MM.1S (cell line): Measurements from ENCODE around the gene ERG.

Experiments used
- DNase-seq: peaks from one replicate; pipeline ENCODE4 v3.0.0-alpha.2; 2015
- H2AFZ ChIP-seq: fragments of 300-600 bp; sonication (generic); 2 replicates; pipeline ENCODE4 v1.6.0; 2016; ENCODE audit warnings: antibody characterized with exemption, low read length
- H3F3A ChIP-seq: fragments of 300-600 bp; sonication (generic); 2 replicates; pipeline ENCODE4 v1.6.1; 2016; ENCODE audit warnings: mild to moderate bottlenecking, antibody characterized with exemption, low read length, moderate library complexity, mixed read lengths; ENCODE audit not compliant: insufficient read depth
- H3K27ac ChIP-seq: fragments of 300-600 bp; sonication (generic); 2 replicates; pipeline ENCODE4 v1.5.1; 2016; ENCODE audit warnings: mild to moderate bottlenecking, low read length
- H3K27me3 ChIP-seq: fragments of 300-600 bp; sonication (generic); replicated peaks from 2 replicates; pipeline ENCODE4 v1.6.0; 2016; ENCODE audit warnings: low read length; ENCODE audit not compliant: insufficient read depth
- H3K36me3 ChIP-seq: fragments of 300-600 bp; sonication (generic); replicated peaks from 2 replicates; pipeline ENCODE4 v1.6.1; 2016; ENCODE audit warnings: mild to moderate bottlenecking, low read length, mixed read lengths; ENCODE audit not compliant: insufficient read depth
- H3K4me1 ChIP-seq: fragments of 300-600 bp; sonication (generic); 2 replicates; pipeline ENCODE4 v1.6.1; 2016; ENCODE audit warnings: low read length, mixed read lengths
- H3K4me2 ChIP-seq: fragments of 300-600 bp; sonication (generic); 2 replicates; pipeline ENCODE4 v1.6.0; 2016; ENCODE audit warnings: low read depth, low read length
- H3K4me3 ChIP-seq: fragments of 300-600 bp; sonication (generic); 2 replicates; pipeline ENCODE4 v1.5.1; 2016; ENCODE audit warnings: low read length, mixed read lengths
- H3K79me2 ChIP-seq: fragments of 300-600 bp; sonication (generic); 2 replicates; pipeline ENCODE4 v1.6.1; 2016; ENCODE audit warnings: mixed run types, low read length, mixed read lengths
- H3K9ac ChIP-seq: fragments of 300-600 bp; sonication (generic); 2 replicates; pipeline ENCODE4 v1.6.1; 2016; ENCODE audit warnings: low read length, mixed read lengths
- H3K9me2 ChIP-seq: fragments of 300-600 bp; sonication (generic); replicated peaks from 2 replicates; pipeline ENCODE4 v1.6.1; 2016; ENCODE audit warnings: mild to moderate bottlenecking, low read length, mixed read lengths; ENCODE audit not compliant: insufficient read depth
- H3K9me3 ChIP-seq: fragments of 300-600 bp; sonication (generic); replicated peaks from 2 replicates; pipeline ENCODE4 v1.6.1; 2016; ENCODE audit warnings: mild to moderate bottlenecking, low read length, mixed read lengths; ENCODE audit not compliant: insufficient read depth
- H4K20me1 ChIP-seq: fragments of 300-600 bp; sonication (generic); 2 replicates; pipeline ENCODE4 v1.6.1; 2016; ENCODE audit warnings: mild to moderate bottlenecking, low read length, moderate library complexity, mixed read lengths; ENCODE audit not compliant: insufficient read depth
- EZH2 ChIP-seq: fragments of 300-600 bp; sonication (generic); optimal IDR thresholded peaks from 2 replicates; pipeline ENCODE3; 2017; ENCODE audit warnings: low read depth, mild to moderate bottlenecking, antibody characterized with exemption, low read length, mixed read lengths
- EZH2phosphoT487 ChIP-seq: fragments of 300-600 bp; sonication (generic); IDR thresholded peaks from 2 replicates; pipeline ENCODE4 v1.6.1; 2018; ENCODE audit warnings: antibody characterized with exemption, low read length
- TF ChIP-seq, protein P1 (sequence below): fragments of 300-600 bp; sonication (generic); IDR thresholded peaks from 2 replicates; pipeline ENCODE4 v1.5.1; 2016; ENCODE audit warnings: antibody characterized with exemption, low read length, mixed read lengths

ERG gene

DNA sequence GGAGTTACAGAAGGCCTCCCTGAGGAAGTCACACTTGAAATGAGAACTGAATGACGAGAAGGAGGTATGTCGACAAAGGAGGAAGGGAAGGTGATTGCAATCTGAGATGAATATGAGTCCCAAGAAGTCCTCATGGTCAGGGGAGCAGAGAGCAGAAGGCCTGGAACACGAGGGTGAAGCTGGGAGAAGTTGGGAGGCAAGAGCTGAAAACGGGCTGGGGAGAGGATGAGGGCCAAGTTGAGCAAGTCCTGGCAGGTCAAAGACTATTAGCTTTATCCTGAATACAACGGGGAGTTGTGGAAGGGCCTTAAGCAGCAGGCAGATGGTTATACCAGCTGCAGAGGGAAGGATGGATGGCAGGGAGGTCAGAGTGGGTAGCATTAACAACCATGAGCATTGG lies 152.0 kb downstream of the ERG start:
- Histone ChIP-seq H3K9me2 (no peaks in the 10 kb centered on the region), H3F3A (no peaks in the 10 kb centered on the region), H3K36me3 (no peaks in the 10 kb centered on the region), H3K4me1 (no peaks in the 10 kb centered on the region), H3K27ac (no peak overlapping the region), H3K4me3 (no peak overlapping the region), H3K9me3 (no peaks in the 10 kb centered on the region), H2AFZ (no peak overlapping the region), H3K27me3 (no peaks in the 10 kb centered on the region), H3K4me2 (no peak overlapping the region), H3K79me2 (no peaks in the 10 kb centered on the region), H3K9ac (no peak overlapping the region), H4K20me1 (no peaks in the 10 kb centered on the region)
- DNase-seq = no peak
- TF ChIP-seq EZH2phosphoT487 = no peak
- TF ChIP-seq, protein P1, sequence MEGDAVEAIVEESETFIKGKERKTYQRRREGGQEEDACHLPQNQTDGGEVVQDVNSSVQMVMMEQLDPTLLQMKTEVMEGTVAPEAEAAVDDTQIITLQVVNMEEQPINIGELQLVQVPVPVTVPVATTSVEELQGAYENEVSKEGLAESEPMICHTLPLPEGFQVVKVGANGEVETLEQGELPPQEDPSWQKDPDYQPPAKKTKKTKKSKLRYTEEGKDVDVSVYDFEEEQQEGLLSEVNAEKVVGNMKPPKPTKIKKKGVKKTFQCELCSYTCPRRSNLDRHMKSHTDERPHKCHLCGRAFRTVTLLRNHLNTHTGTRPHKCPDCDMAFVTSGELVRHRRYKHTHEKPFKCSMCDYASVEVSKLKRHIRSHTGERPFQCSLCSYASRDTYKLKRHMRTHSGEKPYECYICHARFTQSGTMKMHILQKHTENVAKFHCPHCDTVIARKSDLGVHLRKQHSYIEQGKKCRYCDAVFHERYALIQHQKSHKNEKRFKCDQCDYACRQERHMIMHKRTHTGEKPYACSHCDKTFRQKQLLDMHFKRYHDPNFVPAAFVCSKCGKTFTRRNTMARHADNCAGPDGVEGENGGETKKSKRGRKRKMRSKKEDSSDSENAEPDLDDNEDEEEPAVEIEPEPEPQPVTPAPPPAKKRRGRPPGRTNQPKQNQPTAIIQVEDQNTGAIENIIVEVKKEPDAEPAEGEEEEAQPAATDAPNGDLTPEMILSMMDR = no peak
- no peak for TF ChIP-seq EZH2

DNA sequence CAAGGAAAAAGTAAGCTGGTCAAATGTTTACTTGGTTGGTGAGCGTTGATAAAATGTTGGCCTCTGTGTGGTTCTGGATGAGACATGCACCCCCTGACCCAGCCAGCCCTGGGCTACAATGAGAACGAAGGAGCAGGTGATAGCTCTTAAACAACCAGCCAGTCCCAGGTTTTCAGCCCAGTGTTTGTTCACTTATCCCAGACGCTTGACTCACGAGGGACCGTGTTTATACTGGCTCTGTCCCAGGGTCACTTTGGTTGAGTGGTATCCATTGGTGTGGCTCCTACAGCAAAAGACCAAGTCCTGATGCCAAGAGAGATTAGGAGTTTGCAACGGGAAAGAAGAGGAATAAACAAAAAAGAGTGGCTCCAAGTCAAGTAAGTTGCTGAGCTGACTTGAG lies 154.6 kb downstream of the ERG start:
- H3K79me2 ChIP-seq = no peaks in the 10 kb centered on the region
- no peak overlapping the region for H2AFZ ChIP-seq
- no peaks in the 10 kb centered on the region for H3K27me3 ChIP-seq
- H3K4me1 ChIP-seq = no peaks in the 10 kb centered on the region
- H3K4me3 ChIP-seq = no peak overlapping the region
- TF ChIP-seq EZH2 (no peak), EZH2phosphoT487 (no peak)
- TF ChIP-seq, protein P1 = no peak
- no peak for DNase-seq
- no peaks in the 10 kb centered on the region for H4K20me1 ChIP-seq
- no peaks in the 10 kb centered on the region for H3F3A ChIP-seq
- no peak overlapping the region for H3K9ac ChIP-seq
- H3K4me2 ChIP-seq = no peak overlapping the region
- no peak overlapping the region for H3K27ac ChIP-seq
- no peaks in the 10 kb centered on the region for H3K36me3 ChIP-seq
- no peaks in the 10 kb centered on the region for H3K9me3 ChIP-seq
- H3K9me2 ChIP-seq = no peaks in the 10 kb centered on the region

DNA sequence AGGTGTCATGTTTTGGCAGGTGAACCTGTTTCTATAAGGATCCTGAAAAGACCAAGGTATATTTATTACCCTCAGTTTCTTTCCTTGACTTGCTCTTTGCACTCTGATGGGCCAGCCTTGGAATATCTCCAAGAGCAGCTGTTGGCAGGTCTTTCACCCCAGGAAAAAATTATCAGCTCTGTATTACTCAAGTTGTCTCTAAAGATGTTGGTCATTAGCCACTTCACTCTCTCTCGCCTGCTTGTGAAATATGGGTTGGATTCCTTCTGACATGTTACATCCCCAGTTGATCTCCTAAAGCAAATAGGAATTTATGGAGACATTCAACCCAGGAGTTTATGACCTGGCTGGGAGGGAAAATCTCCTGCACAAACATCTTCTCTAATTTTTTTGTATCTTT lies 155.5 kb downstream of the ERG start:
- H3F3A ChIP-seq = no peaks in the 10 kb centered on the region
- TF ChIP-seq, protein P1 = no peak
- TF ChIP-seq EZH2phosphoT487 (no peak), EZH2 (no peak)
- no peak overlapping the region for H3K4me2 ChIP-seq
- no peak overlapping the region for H2AFZ ChIP-seq
- no peaks in the 10 kb centered on the region for H3K27me3 ChIP-seq
- H3K4me3 ChIP-seq = no peak overlapping the region
- H3K9me2 ChIP-seq = no peaks in the 10 kb centered on the region
- H3K9me3 ChIP-seq = no peaks in the 10 kb centered on the region
- H4K20me1 ChIP-seq = no peaks in the 10 kb centered on the region
- H3K4me1 ChIP-seq = no peaks in the 10 kb centered on the region
- DNase-seq = no peak
- no peak overlapping the region for H3K9ac ChIP-seq
- no peaks in the 10 kb centered on the region for H3K79me2 ChIP-seq
- no peak overlapping the region for H3K27ac ChIP-seq
- no peaks in the 10 kb centered on the region for H3K36me3 ChIP-seq

DNA sequence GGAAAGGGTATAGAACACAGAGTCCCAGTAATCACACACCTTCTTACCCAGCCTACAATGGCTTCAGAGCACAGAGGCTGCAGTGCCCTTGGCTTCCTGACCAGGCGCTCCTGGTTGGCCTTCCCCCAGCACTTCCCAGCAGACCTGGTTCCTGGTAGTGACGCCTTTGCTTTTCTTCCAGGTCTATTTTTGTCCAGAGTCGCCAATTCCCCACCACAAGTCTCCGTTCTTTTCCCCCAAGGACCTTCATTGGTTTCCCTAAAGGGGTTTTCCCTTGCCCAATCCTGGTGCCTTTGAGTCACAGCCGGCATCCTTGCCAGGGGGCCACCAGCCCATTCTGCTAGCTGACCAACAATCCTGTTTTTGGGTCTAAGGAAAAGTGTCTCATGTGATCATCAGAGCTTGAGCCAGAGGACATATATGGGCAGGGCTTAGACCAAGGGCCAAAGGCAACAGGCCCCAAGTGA lies 156.7 kb downstream of the ERG start:
- Histone ChIP-seq H3K27ac (no peak overlapping the region), H3K9me2 (no peaks in the 10 kb centered on the region), H3K4me2 (no peak overlapping the region), H3K79me2 (no peaks in the 10 kb centered on the region), H3K9ac (no peak overlapping the region), H2AFZ (no peak overlapping the region), H4K20me1 (no peaks in the 10 kb centered on the region), H3K4me1 (no peaks in the 10 kb centered on the region), H3K9me3 (no peaks in the 10 kb centered on the region), H3K4me3 (no peak overlapping the region), H3K27me3 (no peaks in the 10 kb centered on the region), H3K36me3 (no peaks in the 10 kb centered on the region), H3F3A (no peaks in the 10 kb centered on the region)
- no peak for DNase-seq
- TF ChIP-seq EZH2phosphoT487 (no peak), EZH2 (no peak)
- TF ChIP-seq, protein P1 = no peak
